GM12878 (cell line): Measurements from ENCODE around the gene CRB3. TPM values are rescaled to one million over a fixed set of nuclear protein-coding genes. Genes with fewer than 3 reads are reported as not detected.

ENCODE experiments used
- ATAC-seq: fragments of 200-7000 bp; cut with Tn5 transposase; 3 replicates; pipeline ENCODE4 v1.9.1; 2020; ENCODE audit warnings: mild to moderate bottlenecking, moderate library complexity
- BruUV-seq: library from RNA; stranded (reverse); fragments of 400-500 nt; replicated peaks from 2 replicates; lab custom pipeline; 2021; lab: Mats Ljungman, UMichigan
- CTCF ChIA-PET: fragments of 300-600 bp; sonication (Branson Sonifier 250); formaldehyde crosslinking; extraction: SDS; loops from one replicate; lab custom pipeline; 2021; ENCODE audit warnings: inconsistent platforms; lab: Yijun Ruan, JAX
- POLR2A ChIA-PET: fragments of 350-600 bp; formaldehyde crosslinking; extraction: SDS; loops from one replicate; lab custom pipeline; 2021; ENCODE audit warnings: inconsistent platforms; lab: Charles Lee
- RAD21 ChIA-PET: fragments of 300-600 bp; sonication (Branson Sonifier 250); formaldehyde crosslinking; loops from one replicate; lab custom pipeline; 2023; ENCODE audit warnings: antibody characterized with exemption; ENCODE audit not compliant: unreplicated experiment; lab: Charles Lee
- SMC1A ChIA-PET: fragments of 300-600 bp; sonication (Branson Sonifier 250); formaldehyde crosslinking; loops from one replicate; lab custom pipeline; 2023; ENCODE audit not compliant: unreplicated experiment, uncharacterized antibody; lab: Charles Lee
- DNase-seq: peaks from one replicate; pipeline ENCODE4 v3.0.0-alpha.2; 2011; ENCODE audit warnings: low read depth, low spot score
- FAIRE-seq: peaks from 3 replicates; lab custom pipeline; 2011; peaks lifted over from hg19 to GRCh38; lab: Jason Lieb, UNC
- H2AFZ ChIP-seq: 2 replicates; pipeline ENCODE4 v1.6.0; 2011; ENCODE audit warnings: low read depth, low read length, control low read depth; ENCODE audit not compliant: control insufficient read depth
- H3K27ac ChIP-seq: 2 replicates; pipeline ENCODE4 v1.5.1; 2011; ENCODE audit warnings: control low read depth; ENCODE audit not compliant: control insufficient read depth, insufficient read depth
- H3K27me3 ChIP-seq, 2 experiments: replicated peaks in 1 of 2; 2 replicates each; pipeline versions ENCODE4 v1.6.0 to v1.6.1; 2011; ENCODE audit warnings: low read length in 1 of 2; ENCODE audit not compliant: control insufficient read depth in 2 of 2, insufficient read depth in 2 of 2
- H3K36me3 ChIP-seq, 2 experiments: 2 replicates each; pipeline ENCODE4 v1.5.1; 2011; ENCODE audit warnings: low read length in 1 of 2; ENCODE audit not compliant: control insufficient read depth in 2 of 2, insufficient read depth in 2 of 2
- H3K4me1 ChIP-seq: 2 replicates; pipeline ENCODE4 v1.6.1; 2011; ENCODE audit warnings: mild to moderate bottlenecking, low read length, moderate library complexity, mixed read lengths; ENCODE audit not compliant: control insufficient read depth, insufficient read depth
- H3K4me2 ChIP-seq: 2 replicates; pipeline ENCODE4 v1.6.0; 2011; ENCODE audit warnings: control low read depth; ENCODE audit not compliant: control insufficient read depth, insufficient read depth
- H3K4me3 ChIP-seq: fragments of 200-600 bp; sonication (generic); 2 replicates; pipeline ENCODE4 v1.5.1; 2016
- H3K79me2 ChIP-seq: 2 replicates; pipeline ENCODE4 v1.6.0; 2011; ENCODE audit warnings: low read length; ENCODE audit not compliant: control insufficient read depth, insufficient read depth
- H3K9ac ChIP-seq: 2 replicates; pipeline ENCODE4 v1.8.0; 2011; ENCODE audit warnings: low read length, control low read depth, mixed read lengths; ENCODE audit not compliant: control insufficient read depth, insufficient read depth
- H3K9me3 ChIP-seq: replicated peaks from 3 replicates; pipeline ENCODE4 v1.5.1; 2011; ENCODE audit warnings: mild to moderate bottlenecking, low read length; ENCODE audit not compliant: control insufficient read depth, insufficient read depth
- H4K20me1 ChIP-seq: 2 replicates; pipeline ENCODE4 v1.6.0; 2011; ENCODE audit not compliant: control insufficient read depth, insufficient read depth
- ASH2L ChIP-seq: fragments of 300-600, 200-600 bp; sonication (generic); IDR thresholded peaks from 2 replicates; pipeline ENCODE4 v1.6.1; 2017; ENCODE audit warnings: low read depth, mild to moderate bottlenecking, borderline replicate concordance
- BCL11A ChIP-seq: IDR thresholded peaks from 2 replicates; pipeline ENCODE4 v1.6.1; 2011; ENCODE audit warnings: low read depth, low read length
- CHD1 ChIP-seq: IDR thresholded peaks from 2 replicates; pipeline ENCODE4 v1.6.1; 2012; ENCODE audit warnings: low read depth, low read length, improper control_type of control experiment
- CHD2 ChIP-seq: IDR thresholded peaks from 2 replicates; pipeline ENCODE4 v1.6.1; 2011; ENCODE audit warnings: low read depth, low read length, improper control_type of control experiment, borderline replicate concordance
- MLLT1 ChIP-seq: fragments of 450-650 bp; IDR thresholded peaks from 2 replicates; pipeline ENCODE4 v1.6.1; 2016; ENCODE audit warnings: mild to moderate bottlenecking
- PKNOX1 ChIP-seq: fragments of 450-650 bp; IDR thresholded peaks from 2 replicates; pipeline ENCODE4 v1.6.1; 2016; ENCODE audit warnings: mild to moderate bottlenecking
- RELB ChIP-seq: fragments of 450-650 bp; IDR thresholded peaks from 2 replicates; pipeline ENCODE4 v1.6.1; 2017; ENCODE audit warnings: low read depth, mild to moderate bottlenecking, moderate library complexity
- TAF1 ChIP-seq: IDR thresholded peaks from 2 replicates; pipeline ENCODE4 v1.6.1; 2011; ENCODE audit warnings: mild to moderate bottlenecking, low read depth, low read length, borderline replicate concordance
- WGBS: methylation state at CpG from one replicate; pipeline ENCODE4 v1.1.6; 2016; ENCODE audit warnings: low lambda C conversion rate; ENCODE audit not compliant: insufficient replicate concordance, insufficient coverage; ENCODE audit errors: missing lambda C conversion rate; 5-methylcytosine and 5-hydroxymethylcytosine counted together
- in situ Hi-C: fragments of 300-500 bp; cut with MboI; formaldehyde crosslinking; loops from 9 replicates; pipeline ENCODE4 v1.14.3; 2018; ENCODE audit warnings: mixed read lengths
- intact Hi-C: fragments of 100-400 bp; cut with micrococcal nuclease; formaldehyde crosslinking; loops from one replicate; pipeline ENCODE4 v1.14.2; 2022; ENCODE audit not compliant: unreplicated experiment
- polyA plus RNA-seq, 11 experiments: library from polyadenylated mRNA; depleted of rRNA in 4 of 11; unstranded in 6 of 11; stranded (reverse) in 5 of 11; fragments of >200 nt; fragmentation: Nextera tagmentation in 4 of 11; fragmentation: Illumina TruSeq in 1 of 11; extraction: Ambion mirVana in 4 of 11; extraction: Trizol in 1 of 11; gene quantifications; 1 replicate in 1 of 11; 2 replicates in 10 of 11; pipeline versions ENCODE4 v1.2.1 to v1.2.3, GENCODE V29; 2011 to 2016; ENCODE audit warnings: inconsistent platforms in 2 of 11, missing spikeins in 2 of 11, low read depth in 1 of 11
- total RNA-seq, 4 experiments: library from RNA; depleted of rRNA in 3 of 4; stranded (reverse); fragments of >200 nt in 3 of 4; fragmentation: Illumina TruSeq in 1 of 4; extraction: Trizol in 1 of 4; gene quantifications; 2 replicates each; pipeline versions ENCODE4 v1.2.1 to v1.2.3, GENCODE V29; 2013 to 2021

Gene CRB3
- total and polyA plus RNA-seq, 10 of the 15 experiments (the other 5 are each of a cell fraction or from before 2014, with no cell fraction given) = 0.11 to 1.9 (median 0.98) TPM; not detected in 1

DNA sequence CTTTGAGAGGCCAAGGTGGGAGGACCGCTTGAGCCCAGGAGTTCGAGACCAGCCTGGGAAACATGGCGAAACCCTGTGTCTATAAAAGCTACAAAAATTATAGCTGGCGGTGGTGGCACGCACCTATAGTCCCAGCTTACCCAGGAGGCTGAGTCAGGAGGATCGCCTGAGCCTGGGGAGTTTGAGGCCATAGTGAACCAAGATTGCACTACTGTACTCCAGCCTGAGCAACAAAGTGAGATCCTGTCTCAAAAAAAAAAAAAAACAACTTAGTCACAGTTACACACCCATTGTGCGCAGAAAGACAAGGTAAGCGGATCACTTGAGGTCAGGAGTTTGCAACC, 18.2 kb downstream of the CRB3 start:
- BruUV-seq = no TSS peak
- H3K4me3 ChIP-seq = peak overlapping the region; percentile 69; the same call in 1 of the 2 replicates
- no peak for FAIRE-seq
- ChIA-PET POLR2A (interaction anchor here (0.7 to 1.9 kb wide), 8 partner anchors 9 to 337 kb away, joined by 3 to 7 read pairs (median 4); partner anchors contain the start of genes ALKBH7 and VAV1), RAD21 (interaction anchor here (1.4 to 2.4 kb wide), 5 partner anchors 8 to 142 kb away, joined by 3 to 18 read pairs (median 5); partner anchors contain the start of genes KHSRP and TUBB4A), SMC1A (interaction anchor here (1.2 to 2.1 kb wide), 4 partner anchors 10 to 36 kb away, joined by 3 to 5 read pairs (median 4); no protein-coding TSS in a partner anchor)
- H3K9me3 ChIP-seq = no peaks in the 10 kb centered on the region; the same call in 2 of the 3 replicates
- H3K4me2 ChIP-seq = peak overlapping the region; percentile 89
- peak overlapping the region; percentile 93 for H3K27ac ChIP-seq
- WGBS = 89% methylated on average over 8 of the region's 8 CpGs
- no peaks in the 10 kb centered on the region for H4K20me1 ChIP-seq
- peaks cover 10% of the 10 kb centered on the region for H3K4me1 ChIP-seq
- H3K79me2 ChIP-seq = peaks cover 16% of the 10 kb centered on the region
- TF ChIP-seq CHD2 (no peak), MLLT1 (peak; percentile 77; the same call in 1 of the 2 replicates)
- TF ChIP-seq, all 136 proteins: peak for 1
- ATAC-seq (no peak), DNase-seq (no peak)
- Histone ChIP-seq H3K9ac (peak overlapping the region; percentile 99), H2AFZ (peak overlapping the region; percentile 82), H3K36me3 (no peaks in the 10 kb centered on the region; a peak in 1 of 4 replicates), H3K27me3 (no peaks in the 10 kb centered on the region)
- CTCF ChIA-PET = interaction anchor here (0.7 to 3.4 kb wide), 10 partner anchors 9 to 356 kb away, joined by 3 to 26 read pairs (median 6); partner anchors contain the start of genes ALKBH7, KHSRP and SLC25A23
- intact Hi-C loops = loop anchor here (1.0 kb wide), 1 partner anchor 22 kb away; no protein-coding TSS in a partner anchor
- in situ Hi-C loops = no loop called here

DNA sequence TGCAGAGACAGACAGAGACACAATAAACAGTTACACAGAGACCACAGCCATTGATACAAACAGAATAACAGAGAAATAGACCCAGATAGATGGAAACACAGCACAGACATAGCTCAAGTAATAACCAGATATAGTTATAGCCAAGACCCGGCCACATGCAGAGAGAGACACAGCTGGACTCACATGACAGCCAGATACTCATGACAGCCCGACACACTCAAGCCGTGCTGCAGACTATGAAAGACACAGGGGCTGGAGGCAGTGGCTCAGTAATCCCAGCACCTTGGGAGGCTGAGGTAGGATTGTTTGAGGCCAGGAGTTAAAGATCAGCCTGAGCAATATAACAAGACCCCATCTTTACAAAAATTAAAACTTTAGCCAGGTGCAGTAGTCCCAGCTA, 19.2 kb downstream of the CRB3 start:
- DNase-seq (no peak), ATAC-seq (no peak), FAIRE-seq (peak; percentile 75)
- 82% methylated on average over 3 of the region's 3 CpGs for WGBS
- ChIA-PET POLR2A (interaction anchor here (0.6 to 1.4 kb wide), 2 partner anchors 8 to 21 kb away, joined by 3 to 4 read pairs; no protein-coding TSS in a partner anchor), CTCF (interaction anchor here (1.2 to 3.4 kb wide), 4 partner anchors 8 to 148 kb away, joined by 3 to 26 read pairs (median 7); no protein-coding TSS in a partner anchor), SMC1A (interaction anchor here (1.2 kb wide), 1 partner anchor 35 kb away, joined by 4 read pairs; no protein-coding TSS in a partner anchor), RAD21 (interaction anchor here (1.6 kb wide), 1 partner anchor 58 kb away, joined by 5 read pairs; the partner anchor contains the start of gene KHSRP)
- no TSS peak for BruUV-seq
- in situ Hi-C loops (no loop called here), intact Hi-C loops (no loop called here)
- H3K9me3 ChIP-seq = no peaks in the 10 kb centered on the region
- no peak overlapping the region for H3K27ac ChIP-seq
- no peaks in the 10 kb centered on the region for H3K27me3 ChIP-seq
- H3K36me3 ChIP-seq = no peaks in the 10 kb centered on the region; a peak in 1 of 4 replicates
- H4K20me1 ChIP-seq = no peaks in the 10 kb centered on the region
- H3K4me3 ChIP-seq = no peak overlapping the region
- H3K4me1 ChIP-seq = peaks cover 10% of the 10 kb centered on the region
- no peak overlapping the region for H3K9ac ChIP-seq
- no peak overlapping the region for H3K4me2 ChIP-seq
- H3K79me2 ChIP-seq = peaks cover 16% of the 10 kb centered on the region
- H2AFZ ChIP-seq = no peak overlapping the region; the same call in 1 of the 2 replicates
- TF ChIP-seq PKNOX1 (no peak), CHD1 (no peak), TAF1 (no peak), ASH2L (no peak), CHD2 (no peak), BCL11A (no peak), RELB (no peak)
